CD14-positive monocyte (primary cell): ENCODE measurements around the gene UGCG. TPM values are rescaled to one million over a fixed set of nuclear protein-coding genes. Genes with fewer than 3 reads are reported as not detected.
"Not testable (repeated sequence)": the region's sequence is repeated elsewhere in the genome, so short reads cannot be mapped to it uniquely, and the experiment has no call there.

ENCODE experiments used
- DNase-seq, 3 donors: peaks; one replicate each; pipeline ENCODE4 v3.0.0-alpha.2; 2011 to 2022
- H2AFZ ChIP-seq: 2 replicates; pipeline ENCODE4 v1.6.0; 2012; ENCODE audit warnings: mild to moderate bottlenecking, low read depth, low read length, inconsistent platforms; ENCODE audit not compliant: insufficient read depth, poor library complexity, severe bottlenecking
- H3K27ac ChIP-seq, 2 donors: 1 replicate in 1 of 2; 2 replicates in 1 of 2; pipeline ENCODE4 v1.5.1; 2012 to 2013; ENCODE audit warnings: low read length in 2 of 2, control low read depth in 1 of 2, inconsistent platforms in 1 of 2, low read depth in 1 of 2, mild to moderate bottlenecking in 1 of 2
- H3K27me3 ChIP-seq, 2 donors: one replicate each; pipeline versions ENCODE4 v1.6.0 to v1.6.1; 2011 to 2013; ENCODE audit warnings: low read length in 2 of 2; ENCODE audit not compliant: control insufficient read depth in 2 of 2, insufficient read depth in 2 of 2
- H3K36me3 ChIP-seq, 2 donors: replicated peaks in 1 of 2; 1 replicate in 1 of 2; 2 replicates in 1 of 2; pipeline versions ENCODE4 v1.5.1 to v1.6.1; 2012 to 2013; ENCODE audit warnings: low read length in 2 of 2, control low read depth in 1 of 2, inconsistent platforms in 1 of 2, mild to moderate bottlenecking in 1 of 2; ENCODE audit not compliant: insufficient read depth in 2 of 2, control insufficient read depth in 1 of 2
- H3K4me1 ChIP-seq, 2 donors: 1 replicate in 1 of 2; 2 replicates in 1 of 2; pipeline versions ENCODE4 v1.5.1 to v1.6.1; 2012 to 2013; ENCODE audit warnings: low read length in 2 of 2, control low read depth in 1 of 2, inconsistent platforms in 1 of 2, mild to moderate bottlenecking in 1 of 2, moderate library complexity in 1 of 2; ENCODE audit not compliant: insufficient read depth in 2 of 2, control insufficient read depth in 1 of 2
- H3K4me2 ChIP-seq: replicated peaks from 2 replicates; pipeline ENCODE3; 2012; ENCODE audit warnings: low read length, moderate library complexity, mild to moderate bottlenecking; ENCODE audit not compliant: poor library complexity, severe bottlenecking; ENCODE audit errors: extremely low read depth
- H3K4me3 ChIP-seq, 3 experiments: fragments of 200-600 bp in 1 of 3; sonication (generic) in 1 of 3; replicated peaks in 1 of 3; 1 replicate in 2 of 3; 2 replicates in 1 of 3; pipeline ENCODE4 v1.5.1; 2011 to 2013; ENCODE audit warnings: low read length in 3 of 3, mild to moderate bottlenecking in 3 of 3, control low read depth in 2 of 3, low read depth in 2 of 3, inconsistent platforms in 1 of 3, moderate library complexity in 1 of 3
- H3K79me2 ChIP-seq: 2 replicates; pipeline ENCODE4 v1.6.0; 2012; ENCODE audit warnings: mild to moderate bottlenecking, control low read depth, inconsistent platforms, low read length, moderate library complexity; ENCODE audit not compliant: insufficient read depth
- H3K9ac ChIP-seq: 2 replicates; pipeline ENCODE4 v1.6.0; 2017; ENCODE audit warnings: low read length, mild to moderate bottlenecking; ENCODE audit not compliant: insufficient read depth, poor library complexity, severe bottlenecking
- H3K9me3 ChIP-seq, 2 donors: replicated peaks in 1 of 2; 1 replicate in 1 of 2; 2 replicates in 1 of 2; pipeline versions ENCODE4 v1.5.1 to v1.6.1; 2012 to 2013; ENCODE audit warnings: low read length in 2 of 2, control low read depth in 1 of 2; ENCODE audit not compliant: control insufficient read depth in 1 of 2, insufficient read depth in 1 of 2
- H4K20me1 ChIP-seq: 2 replicates; pipeline ENCODE4 v1.6.0; 2012; ENCODE audit warnings: mild to moderate bottlenecking, low read length, control low read depth, moderate library complexity; ENCODE audit not compliant: insufficient read depth
- H3K27ac Mint-ChIP-seq, 7 donors: one replicate each; pipeline ENCODE4 v1.8.0; 2020; ENCODE audit warnings: mild to moderate bottlenecking in 7 of 7, mixed read lengths in 7 of 7, moderate library complexity in 6 of 7, inconsistent platforms in 2 of 7
- H3K27me3 Mint-ChIP-seq, 3 donors: one replicate each; pipeline ENCODE4 v1.8.0; 2021 to 2022; ENCODE audit warnings: low read depth in 3 of 3, mild to moderate bottlenecking in 3 of 3, mixed read lengths in 3 of 3, moderate library complexity in 3 of 3, inconsistent platforms in 1 of 3
- H3K36me3 Mint-ChIP-seq, 2 donors: one replicate each; pipeline ENCODE4 v1.8.0; 2020; ENCODE audit warnings: mixed read lengths in 2 of 2, inconsistent platforms in 1 of 2, mild to moderate bottlenecking in 1 of 2
- H3K4me1 Mint-ChIP-seq: one replicate; pipeline ENCODE4 v1.8.0; 2020; ENCODE audit warnings: mild to moderate bottlenecking, mixed read lengths
- H3K4me3 Mint-ChIP-seq, 2 donors: one replicate each; pipeline ENCODE4 v1.8.0; 2020; ENCODE audit warnings: mild to moderate bottlenecking in 2 of 2, mixed read lengths in 2 of 2, moderate library complexity in 1 of 2
- H3K9me3 Mint-ChIP-seq, 7 donors: one replicate each; pipeline ENCODE4 v1.8.0; 2020 to 2022; ENCODE audit warnings: mixed read lengths in 7 of 7, mild to moderate bottlenecking in 6 of 7, moderate library complexity in 6 of 7, inconsistent platforms in 2 of 7
- CTCF ChIP-seq: fragments of 200-600 bp; IDR thresholded peaks from one replicate; pipeline ENCODE4 v1.8.0; 2022; ENCODE audit warnings: antibody characterized with exemption, mild to moderate bottlenecking
- WGBS: methylation state at CpG from one replicate; pipeline ENCODE4 v1.1.5; 2013; ENCODE audit warnings: missing lambda C conversion rate; ENCODE audit not compliant: insufficient coverage; 5-methylcytosine and 5-hydroxymethylcytosine counted together
- intact Hi-C, 2 donors: fragments of 100-400 bp; cut with micrococcal nuclease; formaldehyde crosslinking; loops; one replicate each; pipeline versions ENCODE4 v1.15.0 to v1.15.1; 2023
- polyA plus RNA-seq, 3 donors: library from polyadenylated mRNA; depleted of rRNA in 1 of 3; unstranded in 2 of 3; stranded (reverse) in 1 of 3; fragments of 300-500 nt in 2 of 3; fragments of >200 nt in 1 of 3; fragmentation: Illumina TruSeq in 2 of 3; gene quantifications; 1 replicate in 2 of 3; 2 replicates in 1 of 3; pipeline ENCODE4 v1.2.3, GENCODE V29; 2012 to 2021

UGCG gene
- polyA plus RNA-seq, 3 donors: 2.7 to 7.9 (median 4.1) TPM

GRCh38 chr9:111900858-111901612 is 4.4 kb downstream of the UGCG start:
- no peaks in the 10 kb centered on the region for H3K36me3 ChIP-seq
- H3K4me1 Mint-ChIP-seq: peaks cover 7% of the 10 kb centered on the region
- intact Hi-C loops: loop anchor here in 1 of 2 donors (5.0 kb wide), 1 partner anchor 36 kb away; no protein-coding TSS in a partner anchor
- no peak overlapping the region for H3K27ac ChIP-seq
- H3K4me3 ChIP-seq: no peak overlapping the region
- DNase-seq: no peak
- H3K4me1 ChIP-seq: peaks cover 20 to 24% of the 10 kb centered on the region in 2 donors
- peaks cover 73% of the 10 kb centered on the region for H4K20me1 ChIP-seq
- no peak overlapping the region for H3K9ac ChIP-seq
- no peak overlapping the region for H3K4me3 Mint-ChIP-seq
- H3K27ac Mint-ChIP-seq: no peak overlapping the region
- peaks cover 0 to 2% (median 0%) of the 10 kb centered on the region in 3 donors for H3K27me3 Mint-ChIP-seq
- H3K9me3 Mint-ChIP-seq: no peaks in the 10 kb centered on the region
- H3K27me3 ChIP-seq: peaks cover 0 to under 1% of the 10 kb centered on the region in 2 donors
- no peak overlapping the region for H3K4me2 ChIP-seq
- no peak for TF ChIP-seq CTCF
- no peaks in the 10 kb centered on the region for H3K9me3 ChIP-seq
- H3K36me3 Mint-ChIP-seq: peaks cover 0 to under 1% of the 10 kb centered on the region in 2 donors
- H3K79me2 ChIP-seq: peaks cover 85% of the 10 kb centered on the region
- H2AFZ ChIP-seq: no peak overlapping the region
- whole genome bisulfite sequencing: 99% methylated on average over 11 of the region's 15 CpGs

- intact Hi-C loops: loop anchor here in 1 of 2 donors (5.0 kb wide), 1 partner anchor 35 kb away; no protein-coding TSS in a partner anchor
- Histone ChIP-seq H3K4me1 (peaks cover 13 to 16% of the 10 kb centered on the region in 2 donors), H2AFZ (no peak overlapping the region), H3K9ac (no peak overlapping the region), H3K27ac (no peak overlapping the region), H3K27me3 (no peaks in the 10 kb centered on the region), H3K36me3 (no peaks in the 10 kb centered on the region), H3K79me2 (peaks cover 96% of the 10 kb centered on the region), H3K4me2 (no peak overlapping the region), H3K4me3 (no peak overlapping the region), H4K20me1 (peaks cover 87% of the 10 kb centered on the region), H3K9me3 (no peaks in the 10 kb centered on the region)
- DNase-seq: no peak
- H3K4me1 Mint-ChIP-seq: peaks cover 5% of the 10 kb centered on the region
- H3K36me3 Mint-ChIP-seq: peaks cover 0 to 5% of the 10 kb centered on the region in 2 donors
- WGBS: 96% methylated on average over 3 of the region's 8 CpGs
- no peaks in the 10 kb centered on the region for H3K9me3 Mint-ChIP-seq
- H3K27me3 Mint-ChIP-seq: peaks cover 0 to 2% (median 0%) of the 10 kb centered on the region in 3 donors
- H3K4me3 Mint-ChIP-seq: no peak overlapping the region
- H3K27ac Mint-ChIP-seq: no peak overlapping the region
- no peak for TF ChIP-seq CTCF
These were observed 6.0 kb downstream of the UGCG start for GRCh38 chr9:111902391-111903139.

- H3K27me3 ChIP-seq, H3K36me3 Mint-ChIP-seq, H3K4me2 ChIP-seq, H3K4me1 ChIP-seq, H3K4me3 ChIP-seq, DNase-seq, H3K27ac ChIP-seq, H3K36me3 ChIP-seq, H2AFZ ChIP-seq, H3K9ac ChIP-seq, H3K9me3 ChIP-seq, H3K27me3 Mint-ChIP-seq, H3K4me1 Mint-ChIP-seq, H3K4me3 Mint-ChIP-seq, H3K9me3 Mint-ChIP-seq: not testable (repeated sequence)
- H4K20me1 ChIP-seq: peaks cover 94% of the 10 kb centered on the region
- 100% methylated on average over 7 of the region's 8 CpGs for WGBS
- intact Hi-C loops: loop anchor here in 1 of 2 donors (5.0 kb wide), 1 partner anchor 34 kb away; no protein-coding TSS in a partner anchor
- H3K79me2 ChIP-seq: peaks cover 96% of the 10 kb centered on the region
- peak overlapping the region in 1 of 7 donors; percentile 12 for H3K27ac Mint-ChIP-seq
These were observed 6.9 kb downstream of the UGCG start for GRCh38 chr9:111903535-111903934.
